GM11168 (cell line): ENCODE measurements around the gene ULK4.
"Not testable (repeated sequence)": the region's sequence is repeated elsewhere in the genome, so short reads cannot be mapped to it uniquely, and the experiment has no call there.

ENCODE experiments used
- in situ Hi-C: fragments of 300-500 bp; cut with MboI; formaldehyde crosslinking; loops from one replicate; pipeline ENCODE4 v1.12.0; 2022; ENCODE audit warnings: low sequenced_read_pairs; ENCODE audit not compliant: unreplicated experiment

ULK4 gene

DNA sequence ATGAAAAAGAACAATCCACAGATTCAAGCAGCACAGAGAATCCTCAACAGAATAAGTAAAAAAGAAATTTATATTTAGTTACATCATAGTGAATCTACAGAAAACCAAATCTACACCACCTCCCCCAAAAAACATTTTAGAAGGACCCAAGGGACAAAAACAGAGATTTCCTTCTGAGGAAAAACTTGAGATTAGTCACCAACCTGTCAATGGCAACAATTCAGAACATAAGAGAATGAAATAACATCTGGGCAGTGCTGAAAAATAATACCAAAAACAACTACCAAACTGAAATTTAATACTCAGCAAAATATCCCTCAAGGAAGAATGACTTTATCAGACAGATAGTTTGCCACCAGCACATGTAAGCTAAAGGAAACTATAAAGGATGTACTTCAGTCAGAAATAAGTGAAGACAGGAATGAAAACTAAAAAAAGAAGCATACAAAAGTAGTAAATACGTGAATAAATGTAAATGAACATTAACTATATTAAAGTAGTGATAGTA is 260.7 kb downstream of the ULK4 start:
- in situ Hi-C loops: no loop called here

DNA sequence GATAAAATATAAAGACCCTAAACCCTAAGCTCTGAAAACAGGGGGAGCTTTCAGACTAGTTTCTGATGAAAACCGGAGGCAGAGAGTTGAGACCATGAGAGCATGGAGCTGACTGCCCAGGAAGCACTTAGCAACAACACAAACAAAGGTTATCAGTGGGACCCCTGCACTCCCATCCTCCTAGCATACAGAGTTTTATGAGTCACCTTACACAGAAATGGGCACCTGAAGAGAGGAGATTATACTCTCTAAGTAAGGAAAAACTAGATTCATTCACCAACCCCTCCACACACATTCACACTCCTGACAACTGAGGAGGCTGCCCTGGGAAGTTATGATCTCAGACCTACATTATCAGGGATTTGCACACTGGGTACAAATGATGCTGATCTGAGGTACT is 261.7 kb downstream of the ULK4 start:
- in situ Hi-C loops: no loop called here

DNA sequence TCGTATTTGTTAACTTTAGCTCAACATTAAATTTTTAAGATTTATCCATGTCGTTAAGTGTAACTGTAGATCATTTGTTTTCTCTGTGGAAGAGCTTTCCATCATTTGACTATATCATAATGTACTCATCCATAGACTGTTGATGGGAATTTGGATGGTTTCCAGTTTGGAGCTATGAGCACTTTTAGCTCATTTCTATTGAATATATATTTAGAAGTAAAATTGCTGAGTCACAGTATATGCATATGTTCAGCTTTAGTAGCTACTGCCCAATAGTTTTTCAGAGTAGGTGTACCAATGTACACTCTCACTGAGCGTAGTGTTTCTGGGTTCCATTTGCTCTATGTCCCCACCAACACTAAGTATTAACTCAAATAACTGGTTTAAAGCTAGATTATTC is 263.0 kb downstream of the ULK4 start:
- in situ Hi-C loops: no loop called here

DNA sequence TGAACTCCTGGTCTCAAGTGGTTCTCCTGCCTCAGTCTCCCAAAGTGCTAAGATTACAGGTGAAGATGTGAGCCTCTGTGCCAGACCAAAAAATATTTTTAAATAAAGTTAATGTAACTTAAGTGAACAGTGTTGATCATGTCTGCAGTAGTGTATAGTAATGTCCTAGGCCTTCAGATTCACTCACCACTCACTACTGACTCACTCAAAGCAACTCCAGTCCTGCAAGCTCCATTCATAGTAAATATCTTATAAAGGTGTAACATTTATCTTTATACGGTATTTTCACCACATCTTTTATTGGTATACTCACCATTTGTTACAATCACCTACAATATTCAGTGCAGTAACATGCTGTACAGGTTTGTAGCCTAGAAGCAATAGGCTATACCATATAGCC is 264.2 kb downstream of the ULK4 start:
- in situ Hi-C loops: no loop called here

DNA sequence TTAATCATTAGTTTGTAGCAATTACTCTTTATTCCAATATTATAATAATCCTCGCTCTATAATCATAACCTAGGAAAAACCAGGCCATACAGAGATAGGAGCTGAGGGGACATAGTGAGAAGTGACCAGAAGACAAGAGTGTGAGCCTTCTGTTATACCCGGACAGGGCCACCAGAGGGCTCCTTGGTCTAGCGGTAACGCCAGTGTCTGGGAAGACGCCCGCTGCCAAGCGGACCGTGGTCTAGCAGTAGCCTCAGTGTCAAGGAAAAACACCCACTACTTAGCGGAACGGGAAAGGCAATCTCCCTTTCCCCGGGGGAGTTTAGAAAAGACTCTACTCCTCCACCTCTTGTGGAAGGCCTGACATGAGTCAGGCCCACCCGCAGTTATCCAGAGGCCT is 266.1 kb downstream of the ULK4 start:
- in situ Hi-C loops: not testable (repeated sequence)

DNA sequence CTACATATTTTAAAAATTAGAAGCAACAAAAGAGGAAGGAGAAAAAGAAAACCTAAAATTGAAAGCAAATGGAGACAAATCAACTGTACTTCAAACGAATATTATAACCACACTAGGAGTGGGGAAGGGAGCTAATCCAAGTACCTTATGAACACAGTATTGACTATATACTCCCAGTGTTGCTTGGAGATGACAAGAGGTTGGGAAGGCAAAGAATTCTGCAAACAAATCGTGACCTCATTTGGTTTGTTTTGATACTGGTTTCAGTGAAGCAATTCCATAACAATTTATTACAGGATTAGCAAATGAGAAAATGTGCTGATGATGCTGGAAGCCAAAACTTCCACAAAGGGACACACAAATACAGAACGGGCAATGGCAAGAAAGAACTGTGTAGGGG is 268.1 kb downstream of the ULK4 start:
- in situ Hi-C loops: no loop called here

DNA sequence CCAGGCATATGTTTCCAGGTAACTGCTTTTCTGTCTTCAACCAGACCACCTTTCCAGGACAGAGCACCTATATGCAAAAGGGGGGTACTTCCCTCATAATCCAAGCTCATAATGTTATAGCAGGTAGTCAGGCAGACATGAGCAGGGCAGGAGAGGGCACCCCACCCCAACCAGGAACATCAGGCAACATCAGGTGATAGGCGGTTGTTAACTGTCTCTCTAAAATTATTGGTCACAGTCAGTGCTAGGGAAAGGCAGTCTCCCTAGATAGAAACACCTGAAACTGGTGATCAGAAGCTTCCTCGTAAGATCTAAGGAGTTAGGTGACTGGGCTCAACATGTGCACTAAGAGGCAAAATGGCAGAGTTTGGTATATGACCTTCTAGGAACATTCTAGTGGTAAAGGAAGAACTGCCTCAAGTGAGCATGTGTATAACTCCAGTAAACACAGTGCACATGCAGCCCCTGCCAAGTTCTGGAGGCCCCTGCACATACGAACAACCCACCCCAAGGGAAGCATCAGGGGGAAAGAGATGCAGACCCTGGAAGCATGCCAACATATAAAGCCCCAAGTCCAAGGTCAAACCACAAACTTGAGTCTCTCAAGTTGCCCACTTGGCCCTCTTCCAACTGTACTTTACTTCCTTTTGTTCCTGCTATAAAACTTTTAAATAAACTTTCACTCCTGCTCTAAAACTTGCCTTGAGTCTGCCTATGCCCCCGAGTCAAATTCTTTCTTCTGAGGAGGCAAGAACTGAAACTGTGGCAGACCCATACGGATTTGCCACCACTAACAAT is 270.9 kb downstream of the ULK4 start:
- in situ Hi-C loops: no loop called here

DNA sequence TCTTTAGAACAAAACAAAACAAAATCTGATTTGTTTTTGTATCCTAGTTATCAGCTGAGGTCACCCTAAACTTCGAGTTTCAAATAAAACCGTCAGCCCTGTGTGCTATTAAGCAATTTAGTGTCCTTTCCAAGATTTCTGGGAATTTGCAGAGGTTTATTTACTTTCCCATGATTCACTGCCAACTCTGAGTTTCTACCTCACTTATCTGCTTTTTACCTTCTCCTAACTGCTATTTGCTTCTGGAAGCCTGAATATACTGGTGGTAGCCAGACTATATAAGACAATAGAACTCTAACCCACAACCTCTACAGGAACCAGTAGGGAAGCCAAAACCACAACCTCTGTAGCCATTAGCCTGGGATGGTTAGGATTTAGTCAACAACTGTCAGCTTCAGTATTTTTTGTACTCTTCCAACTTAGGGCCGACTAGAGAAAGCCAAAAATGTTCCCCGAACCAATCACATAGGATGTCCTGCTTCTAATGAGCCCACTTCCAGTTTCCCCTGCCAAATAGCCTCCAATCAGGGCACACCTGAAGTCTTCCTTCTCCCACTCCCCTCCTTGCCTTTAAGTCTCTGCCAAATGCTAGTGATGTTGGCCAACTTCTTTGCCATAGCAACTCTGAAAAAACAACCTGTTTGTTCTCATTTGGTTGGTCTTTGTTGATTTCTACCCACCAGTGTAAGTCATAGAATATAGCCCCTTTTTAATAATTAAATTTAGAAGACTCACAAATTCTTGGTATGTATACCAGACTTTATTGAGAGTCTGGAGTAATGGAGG is 273.1 kb downstream of the ULK4 start:
- in situ Hi-C loops: no loop called here

DNA sequence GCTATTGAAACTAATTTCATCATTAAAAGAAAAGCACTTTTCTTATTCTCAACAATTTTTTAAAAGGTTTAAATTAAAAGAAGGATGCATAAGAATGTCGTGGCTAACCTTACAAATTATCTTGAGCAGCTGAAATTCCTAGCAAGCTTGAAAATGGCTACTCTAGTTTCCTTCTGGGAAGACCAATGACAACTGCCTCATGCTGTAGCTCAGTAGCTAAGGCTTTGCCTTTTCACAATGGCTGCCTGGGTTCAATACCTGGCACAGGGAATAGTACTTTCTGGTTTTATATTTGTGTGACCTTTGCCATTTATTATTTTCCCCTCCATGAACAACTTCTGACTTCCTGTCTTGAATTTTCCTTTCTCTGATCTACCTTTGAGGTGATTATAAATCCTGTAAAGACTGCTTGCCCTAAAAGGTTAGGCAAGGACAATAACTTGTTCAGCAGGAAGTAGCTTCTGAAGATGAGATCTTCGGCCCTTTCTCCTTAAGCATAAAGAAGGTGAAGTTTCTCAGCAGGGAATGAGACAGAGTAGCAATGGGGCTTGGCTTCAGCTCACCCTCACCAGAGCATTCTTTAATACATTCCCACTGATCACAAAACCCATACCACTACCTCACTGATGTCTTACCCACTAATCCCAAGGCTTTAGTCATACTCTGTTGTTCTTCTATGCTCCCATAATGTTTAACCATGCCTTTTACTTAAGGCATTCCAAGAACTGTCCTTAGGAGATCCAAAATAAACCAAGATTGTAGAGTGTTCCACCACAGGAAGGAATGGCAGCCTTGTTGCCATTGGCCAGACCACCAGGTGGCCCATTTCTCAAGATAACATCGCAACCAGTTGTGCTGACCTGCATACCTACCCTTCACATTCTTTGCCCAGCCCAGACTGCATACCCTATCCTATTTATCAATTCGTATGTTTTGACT is 276.8 kb downstream of the ULK4 start:
- in situ Hi-C loops: no loop called here

DNA sequence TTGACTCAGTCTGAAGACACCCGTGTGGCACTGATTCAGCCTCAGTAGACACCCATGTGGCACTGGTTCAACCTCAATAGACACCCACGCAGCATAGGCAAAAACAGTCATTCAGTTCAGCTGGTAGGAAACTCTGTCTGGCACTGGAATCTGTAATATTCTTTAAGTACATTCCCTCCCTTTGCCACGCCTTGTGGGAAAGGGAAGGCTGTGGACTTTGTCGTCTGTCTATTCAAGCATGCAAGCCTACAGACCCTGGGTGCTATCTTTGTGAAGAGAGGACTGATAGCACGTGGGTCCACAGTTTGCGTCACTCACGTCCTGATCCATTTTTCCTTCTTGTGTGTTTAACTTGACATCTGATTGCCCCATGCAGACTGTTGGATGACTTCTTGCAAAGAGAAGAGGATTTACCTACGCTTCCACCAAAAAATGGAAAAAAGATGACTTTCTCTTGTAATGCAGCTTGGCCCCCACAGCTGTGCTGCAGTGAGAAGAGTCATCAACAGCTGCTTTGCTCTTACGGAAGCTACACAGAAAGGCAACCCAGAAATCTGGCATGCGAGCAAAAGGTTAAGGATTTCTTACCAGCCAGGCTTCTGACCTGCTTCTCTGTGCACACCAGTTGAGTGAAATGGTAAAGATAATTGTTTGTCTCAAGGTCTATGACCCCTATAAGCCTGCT is 278.1 kb downstream of the ULK4 start:
- in situ Hi-C loops: no loop called here

DNA sequence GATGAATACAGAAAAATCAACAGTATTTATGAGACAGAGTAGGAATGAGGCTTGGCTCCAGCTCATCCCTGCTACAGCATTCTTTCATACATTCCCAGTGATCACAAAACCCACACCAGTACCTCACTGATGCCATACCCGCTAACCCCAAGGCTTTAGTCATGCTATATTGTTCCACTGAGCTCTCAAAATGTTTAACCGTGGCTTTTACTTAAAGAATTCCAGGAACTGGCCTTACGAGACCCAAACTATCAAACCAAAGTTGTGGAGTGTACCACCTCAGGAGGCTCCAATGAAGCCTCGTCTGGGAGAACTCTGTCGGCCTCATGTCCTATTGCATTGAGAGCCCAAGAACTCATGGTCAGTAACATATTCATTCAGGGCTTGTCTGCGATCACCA is 278.9 kb downstream of the ULK4 start:
- in situ Hi-C loops: no loop called here

DNA sequence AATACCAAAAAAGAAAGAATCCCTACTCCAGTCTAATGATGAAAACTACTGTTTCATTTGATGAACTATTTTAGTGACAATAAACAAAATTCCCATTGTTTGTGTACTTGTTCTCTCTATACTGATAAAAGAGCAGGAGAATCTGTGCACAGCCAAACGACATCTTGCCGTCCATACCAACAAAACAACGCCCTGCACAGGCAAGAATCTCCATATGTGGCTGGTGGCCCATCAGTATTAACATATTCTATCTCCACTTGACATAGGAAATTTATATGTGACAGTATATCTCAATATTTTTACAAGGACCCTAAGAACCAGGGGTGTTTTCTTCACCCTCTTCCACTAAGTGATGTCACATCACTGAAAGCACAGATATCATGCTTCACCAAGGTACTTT is 279.5 kb downstream of the ULK4 start:
- in situ Hi-C loops: no loop called here

DNA sequence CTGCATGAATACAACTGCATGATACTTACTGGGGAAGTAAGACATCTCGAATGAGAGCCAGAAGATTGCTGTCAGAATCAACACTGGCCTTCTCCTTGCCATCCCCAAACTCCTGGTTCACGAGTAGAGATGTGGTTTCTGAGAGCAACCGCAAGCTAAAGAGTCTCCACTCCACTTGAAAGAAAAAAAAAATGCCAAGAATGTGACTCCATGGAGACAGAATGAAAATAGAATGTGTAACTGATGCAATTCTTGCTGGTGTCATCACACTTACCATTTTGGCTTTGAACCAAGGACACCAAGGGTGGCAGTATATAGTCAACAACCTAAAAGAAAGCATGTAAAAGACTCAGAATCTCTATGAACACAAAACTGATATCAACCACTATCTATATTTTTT is 280.4 kb downstream of the ULK4 start:
- in situ Hi-C loops: no loop called here

DNA sequence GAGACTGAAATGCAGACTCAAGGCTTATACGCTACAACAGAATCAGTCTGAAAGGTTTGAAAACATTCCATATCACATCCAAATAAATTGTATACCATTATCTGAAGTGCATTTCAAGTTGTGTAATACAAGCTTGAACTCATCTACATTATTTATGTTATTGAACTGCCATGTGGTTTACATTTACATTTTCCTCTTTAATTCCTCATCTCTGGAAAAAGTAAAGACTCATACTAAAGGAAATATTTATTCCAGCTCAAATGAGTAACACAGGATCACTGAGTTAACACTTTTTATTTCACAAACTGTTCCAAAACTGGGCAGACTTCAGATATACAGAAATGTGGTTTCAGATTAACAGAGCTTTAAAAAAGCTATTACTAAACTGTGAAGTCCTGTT is 282.5 kb downstream of the ULK4 start:
- in situ Hi-C loops: no loop called here

DNA sequence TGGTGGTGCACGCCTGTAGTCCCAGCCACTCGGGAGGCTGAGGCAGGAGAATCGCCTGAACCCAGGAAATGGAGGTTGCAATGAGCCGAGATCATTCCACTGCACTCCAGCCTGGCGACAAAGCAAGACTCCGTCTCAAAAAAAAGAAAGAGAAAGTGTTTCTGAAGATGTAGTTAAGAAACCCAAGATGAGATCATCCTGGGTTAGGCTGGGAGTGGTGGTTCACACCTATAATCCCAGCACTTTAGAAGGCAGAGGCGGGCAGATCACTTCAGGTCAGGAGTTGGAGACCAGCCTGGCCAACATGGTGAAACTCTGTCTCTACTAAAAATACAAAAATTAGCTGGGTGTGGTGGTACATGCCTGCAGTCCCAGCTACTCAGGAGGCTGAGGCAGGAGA is 286.8 kb downstream of the ULK4 start:
- in situ Hi-C loops: not testable (repeated sequence)

DNA sequence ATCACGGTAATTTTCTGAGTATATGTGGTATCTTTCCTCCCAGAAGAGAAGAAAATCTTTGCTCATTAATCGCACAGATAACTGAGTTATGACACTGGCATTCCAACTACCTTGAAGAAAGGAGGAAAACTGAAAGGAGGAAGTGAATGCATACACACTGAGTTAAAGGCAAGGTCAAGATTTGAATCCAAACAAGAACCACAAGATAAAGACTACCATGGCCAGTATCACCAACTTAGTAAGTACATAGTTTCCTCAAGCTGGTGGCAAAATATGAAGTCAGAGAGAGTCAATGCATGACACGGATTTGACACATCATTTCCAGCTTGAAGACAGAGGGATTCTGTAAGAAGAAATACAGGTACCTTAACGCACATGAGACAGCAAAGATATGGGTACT is 287.5 kb downstream of the ULK4 start:
- in situ Hi-C loops: no loop called here

DNA sequence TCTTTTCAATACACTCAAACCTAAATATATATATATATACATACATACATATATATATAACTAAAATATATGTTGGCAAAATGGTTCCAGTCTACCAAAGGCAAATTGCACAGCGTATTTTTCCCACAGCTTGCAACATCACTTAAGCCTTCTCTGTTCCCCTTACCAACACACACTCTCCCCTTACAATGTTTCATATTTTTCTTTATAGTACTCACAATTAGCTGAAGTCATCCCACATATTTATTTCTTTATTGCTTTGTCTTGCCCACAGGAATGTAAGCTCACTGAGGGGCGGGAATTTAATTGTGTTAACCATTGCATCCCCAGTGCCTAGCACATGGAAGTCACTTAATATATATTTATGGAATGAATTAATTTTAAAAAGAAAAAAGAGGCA is 288.3 kb downstream of the ULK4 start:
- in situ Hi-C loops: no loop called here

DNA sequence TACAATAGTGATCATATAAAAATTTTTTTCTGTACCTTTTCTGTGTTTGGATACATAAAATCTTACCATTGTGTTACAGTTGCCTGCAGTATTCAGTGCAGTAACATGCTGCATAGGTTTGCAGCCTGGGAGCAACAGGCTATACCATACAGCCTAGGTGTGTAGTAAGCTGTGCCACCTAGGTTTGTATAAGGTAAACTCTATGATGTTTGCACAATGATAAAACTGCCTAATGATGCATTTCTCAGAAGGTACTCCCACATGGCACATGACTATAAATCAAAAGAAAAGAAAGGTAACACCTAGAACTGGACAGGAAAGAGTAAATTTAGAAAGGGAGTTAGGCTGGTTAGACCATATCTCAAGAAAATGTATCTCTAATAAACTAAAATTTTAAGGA is 293.5 kb downstream of the ULK4 start:
- in situ Hi-C loops: no loop called here

DNA sequence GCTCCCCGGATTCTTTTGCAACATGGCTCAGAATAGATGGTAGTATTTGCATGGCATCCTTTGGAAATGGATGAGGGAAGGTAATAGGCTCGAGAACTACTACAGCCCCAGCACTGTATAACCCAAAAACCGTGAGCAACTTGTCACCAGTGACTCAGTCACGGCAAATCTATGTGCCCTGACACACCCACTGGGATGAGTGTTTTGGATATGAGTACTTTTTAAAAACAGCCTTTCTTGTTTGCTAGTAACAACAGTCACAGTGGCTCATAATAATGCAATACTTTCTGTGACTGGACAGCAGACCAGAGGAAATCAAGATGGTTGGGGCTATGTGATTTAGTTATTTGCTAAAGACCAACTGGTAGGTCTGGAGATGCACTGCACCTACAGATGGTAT is 299.6 kb downstream of the ULK4 start:
- in situ Hi-C loops: no loop called here

DNA sequence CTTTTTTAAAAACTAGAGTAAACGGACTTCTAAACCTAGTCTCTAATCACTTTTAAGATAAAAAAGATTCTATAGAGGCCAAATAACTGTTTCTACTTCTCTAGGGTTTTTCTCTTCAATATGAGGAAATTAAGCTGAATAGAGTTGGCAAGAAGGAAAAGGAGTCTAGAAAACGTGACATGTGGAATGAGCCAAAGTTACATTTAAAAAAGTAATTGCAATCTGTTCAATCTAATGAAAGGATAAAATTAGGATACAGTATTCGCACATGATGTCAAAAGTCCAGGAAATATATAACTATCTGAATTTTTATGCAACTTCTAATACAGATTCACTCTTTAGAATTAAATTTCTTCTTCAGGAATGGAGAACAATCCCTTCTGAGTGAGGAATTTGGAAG is 300.1 kb downstream of the ULK4 start:
- in situ Hi-C loops: no loop called here
